Activated T-cell treated with anti-CD3 and anti-CD28 coated beads, Interleukin-2, amount 50 U/mL, for 1 hour (primary cell): Measurements from ENCODE around the gene UGT1A9.
"Not testable (repeated sequence)": the region's sequence is repeated elsewhere in the genome, so short reads cannot be mapped to it uniquely, and the experiment has no call there.

Experiments
- DNase-seq: peaks from one replicate; pipeline ENCODE4 v3.0.0-alpha.2; 2020

Gene UGT1A9

GRCh38 chr2:233671290-233672161 is at the start of gene UGT1A9:
TSS of gene UGT1A9 (plus strand) at chr2:233671898. CDS start at chr2:233671935, 37 bp downstream.
- no peak for DNase-seq

- no peak for DNase-seq
Observed at GRCh38 chr2:233627331-233628025, 44.2 kb upstream of the UGT1A9 start.

- not testable (repeated sequence) for DNase-seq
Observed at GRCh38 chr2:233636306-233636705, 35.4 kb upstream of the UGT1A9 start, which contains the start of gene UGT1A10. TSS of gene UGT1A10 (plus strand) at chr2:233636448. CDS start at chr2:233636523, 75 bp downstream.

- DNase-seq = no peak
Observed at GRCh38 chr2:233638836-233639235, 32.9 kb upstream of the UGT1A9 start.

- DNase-seq = no peak
Observed at GRCh38 chr2:233639860-233640259, 31.8 kb upstream of the UGT1A9 start.

- DNase-seq = no peak
Observed at GRCh38 chr2:233643128-233643527, 28.6 kb upstream of the UGT1A9 start.

- not testable (repeated sequence) for DNase-seq
Observed at GRCh38 chr2:233646033-233646432, 25.7 kb upstream of the UGT1A9 start.

GRCh38 chr2:233650981-233651380 is 20.7 kb upstream of the UGT1A9 start:
- DNase-seq = no peak

GRCh38 chr2:233651430-233651829 is 20.3 kb upstream of the UGT1A9 start:
- DNase-seq = no peak

GRCh38 chr2:233654501-233654900 is 17.2 kb upstream of the UGT1A9 start:
- DNase-seq = no peak

GRCh38 chr2:233655043-233655442 is 16.7 kb upstream of the UGT1A9 start:
- no peak for DNase-seq

GRCh38 chr2:233655943-233656342 is 15.8 kb upstream of the UGT1A9 start:
- not testable (repeated sequence) for DNase-seq

GRCh38 chr2:233656443-233656842 is 15.3 kb upstream of the UGT1A9 start:
- no peak for DNase-seq

- DNase-seq = no peak
Observed at GRCh38 chr2:233658610-233659009, 13.1 kb upstream of the UGT1A9 start.

GRCh38 chr2:233663911-233664310 is 7.8 kb upstream of the UGT1A9 start:
- DNase-seq = no peak

- no peak for DNase-seq
Observed at GRCh38 chr2:233668605-233669260, 3.0 kb upstream of the UGT1A9 start.

GRCh38 chr2:233672886-233673285 is 1.2 kb downstream of the UGT1A9 start:
- no peak for DNase-seq

GRCh38 chr2:233673896-233674295 is 2.2 kb downstream of the UGT1A9 start:
- DNase-seq = no peak

GRCh38 chr2:233674314-233674713 is 2.6 kb downstream of the UGT1A9 start:
- DNase-seq = no peak

GRCh38 chr2:233674995-233675394 is 3.3 kb downstream of the UGT1A9 start:
- DNase-seq = no peak

GRCh38 chr2:233676046-233676445 is 4.3 kb downstream of the UGT1A9 start:
- DNase-seq = no peak

GRCh38 chr2:233679196-233679595 is 7.5 kb downstream of the UGT1A9 start:
- DNase-seq = no peak

GRCh38 chr2:233680361-233681045 is 8.8 kb downstream of the UGT1A9 start:
- DNase-seq = no peak
